HepG2 (cell line): Measurements from ENCODE around the gene C1QL4. TPM values are rescaled to one million over a fixed set of nuclear protein-coding genes. Genes with fewer than 3 reads are reported as not detected.
A peak's percentile ranks its signal among the peaks of the same experiment; 100 is the strongest.

Source experiments
- ATAC-seq: fragments of 200-7000 bp; cut with Tn5 transposase; 3 replicates; pipeline ENCODE4 v1.9.1; 2020; ENCODE audit warnings: mild to moderate bottlenecking, moderate library complexity
- BruUV-seq: library from RNA; stranded (reverse); fragments of 400-500 nt; replicated peaks from 2 replicates; lab custom pipeline; 2021; lab: Mats Ljungman, UMichigan
- CTCF ChIA-PET: fragments of 300-600 bp; formaldehyde crosslinking; extraction: SDS; loops from one replicate; lab custom pipeline; 2021; ENCODE audit warnings: low total read pairs, inconsistent platforms, low intra/inter-chr PET ratio; lab: Yijun Ruan, JAX
- POLR2A ChIA-PET: fragments of 350-600 bp; sonication (Branson Sonifier 250); formaldehyde crosslinking; loops from one replicate; lab custom pipeline; 2020; ENCODE audit warnings: antibody characterized with exemption, inconsistent platforms; lab: Yijun Ruan, JAX
- DNase-seq: peaks from one replicate; pipeline ENCODE4 v3.0.0-alpha.2; 2015; ENCODE audit warnings: low spot score
- FAIRE-seq: peaks from 3 replicates; lab custom pipeline; 2011; peaks lifted over from hg19 to GRCh38; lab: Jason Lieb, UNC
- H2AFZ ChIP-seq: one replicate; pipeline ENCODE4 v1.6.1; 2011; ENCODE audit warnings: low read length, inconsistent platforms
- H3K27ac ChIP-seq: fragments of 300-600 bp; 3 replicates; pipeline ENCODE4 v1.8.0; 2011; ENCODE audit warnings: mixed run types, mild to moderate bottlenecking, mixed read lengths, low read length, inconsistent platforms; ENCODE audit not compliant: insufficient read depth; ENCODE audit errors: extremely low read length
- H3K27me3 ChIP-seq, 2 experiments: fragments of 200-600 bp in 1 of 2; 2 replicates in 1 of 2; 3 replicates in 1 of 2; pipeline versions ENCODE4 v1.6.0 to v1.8.0; 2011; ENCODE audit warnings: low read length in 2 of 2, mild to moderate bottlenecking in 2 of 2, moderate library complexity in 2 of 2, inconsistent platforms in 1 of 2; ENCODE audit not compliant: insufficient read depth in 2 of 2, control insufficient read depth in 1 of 2
- H3K36me3 ChIP-seq, 2 experiments: fragments of 200-600 bp in 1 of 2; replicated peaks in 1 of 2; 2 replicates in 1 of 2; 3 replicates in 1 of 2; pipeline versions ENCODE4 v1.5.1 to v1.8.0; 2011; ENCODE audit warnings: low read length in 2 of 2, inconsistent platforms in 1 of 2; ENCODE audit not compliant: insufficient read depth in 2 of 2, control insufficient read depth in 1 of 2
- H3K4me1 ChIP-seq: 2 replicates; pipeline ENCODE4 v1.5.1; 2012; ENCODE audit warnings: low read length, inconsistent platforms; ENCODE audit not compliant: insufficient read depth
- H3K4me2 ChIP-seq: 2 replicates; pipeline ENCODE4 v1.6.0; 2011; ENCODE audit warnings: low read depth, low read length, inconsistent platforms
- H3K4me3 ChIP-seq, 3 experiments: fragments of 200-600 bp in 1 of 3; sonication (generic), shearing (Covaris generic) in 1 of 3; replicated peaks in 1 of 3; 2 replicates each; pipeline ENCODE4 v1.5.1; 2011 to 2016; ENCODE audit warnings: low read length in 3 of 3, inconsistent platforms in 2 of 3, low read depth in 2 of 3, mild to moderate bottlenecking in 2 of 3, control low read depth in 1 of 3, mixed read lengths in 1 of 3; ENCODE audit not compliant: insufficient read depth in 1 of 3
- H3K79me2 ChIP-seq: one replicate; pipeline ENCODE4 v1.6.1; 2011; ENCODE audit warnings: low read length, inconsistent platforms; ENCODE audit not compliant: insufficient read depth
- H3K9ac ChIP-seq: 2 replicates; pipeline ENCODE4 v1.6.0; 2011; ENCODE audit warnings: mild to moderate bottlenecking, low read depth, low read length, inconsistent platforms; ENCODE audit not compliant: insufficient read depth
- H3K9me3 ChIP-seq: 2 replicates; pipeline ENCODE4 v1.5.1; 2012; ENCODE audit warnings: mild to moderate bottlenecking, low read length
- H4K20me1 ChIP-seq: 2 replicates; pipeline ENCODE4 v1.6.0; 2011; ENCODE audit warnings: inconsistent platforms, mild to moderate bottlenecking, low read length, moderate library complexity; ENCODE audit not compliant: insufficient read depth
- ADNP ChIP-seq: sonication (generic); formaldehyde crosslinking; IDR thresholded peaks from 2 replicates; pipeline ENCODE4 v1.4.0; 2020; ENCODE audit warnings: missing genetic modification reagents
- BHLHE40 ChIP-seq: IDR thresholded peaks from 2 replicates; pipeline ENCODE4 v1.6.1; 2011; ENCODE audit warnings: low read length, improper control_type of control experiment
- DR1 ChIP-seq: sonication (generic); formaldehyde crosslinking; IDR thresholded peaks from 2 replicates; pipeline ENCODE4 v1.8.0; 2021; ENCODE audit warnings: mild to moderate bottlenecking, missing genetic modification reagents, inconsistent platforms
- ELF1 ChIP-seq: sonication (generic); formaldehyde crosslinking; IDR thresholded peaks from 2 replicates; pipeline ENCODE4 v1.4.0; 2020; ENCODE audit warnings: missing genetic modification reagents
- ETV5 ChIP-seq: IDR thresholded peaks from 2 replicates; pipeline ENCODE4 v1.6.1; 2018; ENCODE audit warnings: missing biosample characterization, missing genetic modification reagents, inconsistent platforms, borderline replicate concordance
- IRF1 ChIP-seq: sonication (generic); formaldehyde crosslinking; IDR thresholded peaks from 2 replicates; pipeline ENCODE4 v1.4.0; 2020; ENCODE audit warnings: low read depth, mild to moderate bottlenecking, missing genetic modification reagents
- MXI1 ChIP-seq: IDR thresholded peaks from 3 replicates; pipeline ENCODE4 v1.6.1; 2012; ENCODE audit warnings: low read depth, low read length, inconsistent platforms, borderline replicate concordance
- PRDM10 ChIP-seq: sonication (generic); formaldehyde crosslinking; IDR thresholded peaks from 2 replicates; pipeline ENCODE4 v1.4.0; 2020; ENCODE audit warnings: low read depth, missing genetic modification reagents
- SMAD3 ChIP-seq: sonication (generic); formaldehyde crosslinking; IDR thresholded peaks from 2 replicates; pipeline ENCODE4 v1.4.0; 2020; ENCODE audit warnings: missing genetic modification reagents
- ZNF274 ChIP-seq: sonication (generic); formaldehyde crosslinking; IDR thresholded peaks from 2 replicates; pipeline ENCODE4 v1.5.1; 2020; ENCODE audit warnings: mild to moderate bottlenecking, missing genetic modification reagents
- ZNF766 ChIP-seq: sonication (generic); formaldehyde crosslinking; IDR thresholded peaks from 2 replicates; pipeline ENCODE4 v1.5.0; 2020; ENCODE audit warnings: missing genetic modification reagents, borderline replicate concordance
- ZNF788 ChIP-seq: sonication (generic); formaldehyde crosslinking; IDR thresholded peaks from 2 replicates; pipeline ENCODE4 v1.5.0; 2020; ENCODE audit warnings: mild to moderate bottlenecking, missing genetic modification reagents, borderline replicate concordance
- WGBS: methylation state at CpG from one replicate; pipeline ENCODE4 v1.1.6; 2017; ENCODE audit warnings: low lambda C conversion rate; 5-methylcytosine and 5-hydroxymethylcytosine counted together
- in situ Hi-C: cut with HindIII; loops from 2 replicates; pipeline ENCODE4 v1.10.0; 2017; ENCODE audit warnings: low pct_unique_long_range_greater_than_20kb; ENCODE audit not compliant: extremely low pct_ligation_motif_present
- intact Hi-C: fragments of 100-400 bp; cut with micrococcal nuclease; formaldehyde crosslinking; loops from one replicate; pipeline ENCODE4 v1.10.0; 2022; ENCODE audit not compliant: unreplicated experiment
- polyA plus RNA-seq, 8 experiments: library from polyadenylated mRNA; depleted of rRNA in 3 of 8; stranded (reverse) in 7 of 8; unstranded in 1 of 8; fragments of >200 nt; fragmentation: Illumina TruSeq in 4 of 8; extraction: Trizol in 4 of 8; gene quantifications; 2 replicates each; pipeline versions ENCODE4 v1.2.1 to v1.2.3, GENCODE V29; 2011 to 2016; ENCODE audit warnings: low read depth in 4 of 8, missing spikeins in 1 of 8, mixed read lengths in 1 of 8; ENCODE audit not compliant: insufficient read depth in 1 of 8
- total RNA-seq, 5 experiments: library from RNA; depleted of rRNA; stranded (reverse); fragments of >200 nt; fragmentation: Illumina TruSeq; extraction: Trizol; gene quantifications; 2 replicates each; pipeline ENCODE4 v1.2.3, GENCODE V29; 2016; ENCODE audit warnings: low read depth in 1 of 5

The C1QL4 gene
- total and polyA plus RNA-seq, 2 of the 13 experiments (the other 11 are each of a cell fraction or from before 2014, with no cell fraction given): 0.03 TPM; not detected in 1

GRCh38 chr12:49342066-49342913 is 5.3 kb upstream of the C1QL4 start:
- Histone ChIP-seq H3K79me2 (no peaks in the 10 kb centered on the region), H3K4me2 (peak overlapping the region; percentile 87), H2AFZ (no peak overlapping the region), H3K27me3 (peaks cover 20 to 90% of the 10 kb centered on the region in 2 experiments; a peak in 4 of 5 replicates), H3K27ac (no peak overlapping the region), H4K20me1 (0 out of 2 replicates have a peak, but pooled peaks cover 6% of the 10 kb centered on the region), H3K9ac (no peak overlapping the region), H3K9me3 (no peaks in the 10 kb centered on the region), H3K36me3 (no peaks in the 10 kb centered on the region), H3K4me1 (peaks cover 51% of the 10 kb centered on the region), H3K4me3 (peak overlapping the region; percentile 38 to 71 (median 58); a peak in 5 of 6 replicates)
- DNase-seq (peak; percentile 86), FAIRE-seq (peak; percentile 72), ATAC-seq (peak; percentile 72)
- intact Hi-C loops (loop anchor here (1.0 to 2.0 kb wide), 2 partner anchors 11 to 53 kb away; no protein-coding TSS in a partner anchor), in situ Hi-C loops (loop anchor here (10.0 kb wide), 1 partner anchor 57 kb away; no protein-coding TSS in a partner anchor)
- ChIA-PET POLR2A (interaction anchor here (0.8 to 1.7 kb wide), 5 partner anchors 11 to 399 kb away, joined by 3 to 10 read pairs (median 4); partner anchors contain the start of genes SPATS2, TMBIM6 and TROAP), CTCF (interaction anchor here (0.8 to 3.7 kb wide), 5 partner anchors 10 to 172 kb away, joined by 3 to 56 read pairs (median 4); no protein-coding TSS in a partner anchor)
- BruUV-seq: no TSS peak
- WGBS: 4% methylated on average over 25 of the region's 58 CpGs
- TF ChIP-seq PRDM10 (CRISPR knock-in tag): 0 out of 2 replicates have a peak, but pooled peaks have one; percentile 29
- no peak for TF ChIP-seq SMAD3 (CRISPR knock-in tag)
- peak; percentile 68; the same call in 1 of the 2 replicates for TF ChIP-seq ZNF788
- TF ChIP-seq ELF1 (CRISPR knock-in tag): no peak
- peak; percentile 71; the same call in 1 of the 2 replicates for TF ChIP-seq ZNF274 (CRISPR knock-in tag)
- no peak for TF ChIP-seq IRF1 (CRISPR knock-in tag)
- TF ChIP-seq DR1: no peak
- TF ChIP-seq ETV5 (CRISPR knock-in tag): peak; percentile 30
- TF ChIP-seq ADNP (CRISPR knock-in tag): peak; percentile 86
- no peak for TF ChIP-seq BHLHE40
- 0 out of 2 replicates have a peak, but pooled peaks have one; percentile 28 for TF ChIP-seq ZNF766 (CRISPR knock-in tag)
- peak; percentile 45; the same call in 1 of the 3 replicates for TF ChIP-seq MXI1
